NT2/D1 (cell line): ENCODE measurements around the gene ARID3C.

Source experiments
- SUZ12 ChIP-seq: IDR thresholded peaks from 2 replicates; pipeline ENCODE4 v1.6.1; 2011; ENCODE audit not compliant: insufficient read length, insufficient read depth; ENCODE audit errors: extremely low read depth
- YY1 ChIP-seq: IDR thresholded peaks from 2 replicates; pipeline ENCODE4 v1.6.1; 2011; ENCODE audit not compliant: insufficient read length, insufficient read depth
- ZNF274 ChIP-seq: IDR thresholded peaks from 2 replicates; pipeline ENCODE4 v1.6.1; 2011; ENCODE audit warnings: mild to moderate bottlenecking, low read depth, low read length

DNA sequence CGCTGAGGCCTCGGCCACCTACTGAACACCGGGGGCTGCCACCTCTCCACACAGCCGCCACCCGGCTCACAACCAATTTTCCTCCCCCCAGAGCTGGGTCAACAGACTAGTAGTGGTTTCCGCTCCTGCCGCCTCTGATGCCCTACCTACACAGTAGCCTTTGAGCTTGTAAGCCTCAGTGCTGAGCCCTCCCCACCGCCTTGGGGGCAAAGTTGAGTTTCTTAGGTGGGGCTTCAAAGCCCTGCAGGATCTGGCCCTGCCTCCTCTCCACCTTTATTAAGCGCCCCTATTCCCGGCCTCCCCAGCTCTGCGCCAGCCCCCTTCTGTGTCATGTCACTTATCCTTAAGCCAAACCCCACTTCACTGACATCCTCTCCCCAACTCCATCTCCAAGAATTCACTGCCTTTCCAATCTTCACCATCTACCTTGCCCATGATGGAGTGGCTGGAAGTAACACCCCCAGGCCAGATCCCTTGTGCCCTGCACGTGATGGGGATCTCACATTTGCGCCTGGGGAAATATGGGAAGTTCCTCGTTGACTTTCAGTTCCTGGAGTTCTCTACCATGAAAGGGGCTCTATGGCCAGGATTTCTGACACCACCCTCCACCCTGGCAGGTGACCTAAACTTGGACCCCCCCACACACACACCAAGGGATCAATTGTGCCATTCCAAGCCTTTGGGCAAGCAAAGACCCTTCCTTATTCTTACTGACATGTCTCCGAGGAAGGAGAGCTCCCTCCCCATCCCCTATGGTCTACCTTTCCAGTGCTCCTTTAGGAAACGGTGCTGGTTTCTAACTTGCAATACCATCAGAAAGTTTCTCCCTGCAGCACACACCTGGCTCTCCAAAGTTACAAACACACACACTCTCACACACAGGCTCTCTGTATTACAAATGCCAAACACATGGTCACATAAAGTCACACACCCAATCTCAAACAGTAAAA lies 36.7 kb downstream of the ARID3C start:
- TF ChIP-seq ZNF274 (no peak), YY1 (no peak), SUZ12 (no peak)
